ENCODE results near the gene PHF24.
"Not testable (repeated sequence)": the region's sequence is repeated elsewhere in the genome, so short reads cannot be mapped to it uniquely, and the experiment has no call there.

PHF24 gene

DNA sequence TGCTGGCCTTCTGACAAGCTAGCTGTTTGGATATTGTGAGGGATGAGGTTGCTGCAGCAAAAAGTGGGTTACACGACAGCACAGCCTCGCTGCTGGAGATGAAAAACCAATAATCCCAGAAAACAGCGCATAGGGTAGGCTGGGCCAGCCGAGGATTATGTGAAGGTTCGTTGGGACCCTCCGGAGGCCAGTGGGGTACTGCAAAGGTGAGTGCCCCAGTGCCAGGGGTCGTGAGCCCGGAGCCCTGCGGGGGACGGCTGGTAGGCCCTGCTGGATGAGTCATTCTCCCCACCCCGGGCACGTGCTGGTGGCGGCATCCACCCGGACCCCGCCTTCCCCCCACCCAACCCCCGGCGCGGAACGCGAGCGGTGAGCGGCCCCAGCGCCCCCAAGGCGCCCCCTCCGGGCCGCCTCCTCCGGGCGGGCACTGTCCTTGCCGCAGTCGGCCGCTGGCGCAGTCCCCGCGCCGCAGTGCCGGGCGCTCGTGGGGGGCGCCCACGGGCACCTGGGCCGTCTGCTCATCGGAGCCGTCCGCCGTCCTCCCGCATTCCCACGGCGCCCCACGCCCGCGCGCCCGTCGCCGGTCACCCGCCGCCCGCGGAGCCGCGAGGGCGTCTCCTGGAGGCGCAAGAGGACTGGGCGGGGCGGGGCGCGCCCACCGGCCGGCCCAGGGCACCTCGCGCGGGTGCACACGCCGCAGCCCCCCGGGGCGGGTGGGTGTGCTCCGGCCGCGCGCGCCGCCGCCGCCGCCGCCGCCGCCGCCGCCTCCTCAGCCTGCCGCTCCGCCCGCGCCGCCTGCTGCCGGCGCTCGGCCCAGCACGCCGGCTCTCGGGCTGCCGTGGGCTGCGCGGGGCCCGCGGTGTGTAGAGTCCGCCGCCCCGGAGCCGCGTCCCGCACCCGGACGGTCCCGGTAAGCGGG lies at the start of gene PHF24:
Gene PHF24, plus strand, starts transcription at position 794 of the 919 bp plus-strand sequence. CDS start 13,014 bp downstream, outside the sequence.
- no peaks in the 10 kb centered on the region for H3K36me3 ChIP-seq
- peaks cover 0 to 27% (median 7%) of the 10 kb centered on the region in 10 experiments; a peak in 13 of 20 replicates for H3K4me1 ChIP-seq
- H3K4me2 ChIP-seq = peak within 1 kb of the TSS; percentile 89 to 97 (median 94)
- TF ChIP-seq Cebpa-rat (IDR thresholded peaks at IDR 0.05) = no peak
- H3K9ac ChIP-seq = peak within 1 kb of the TSS; percentile 46 to 77 (median 67)
- H3K27me3 ChIP-seq = peaks cover 30 to 45% (median 41%) of the 10 kb centered on the region in 11 experiments
- H3K9me3 ChIP-seq (replicated peaks in 1 of 11) = no peaks in the 10 kb centered on the region
- H3K4me3 ChIP-seq = peak within 1 kb of the TSS; percentile 61 to 79 (median 70)
- H3K27ac ChIP-seq = peak within 1 kb of the TSS in 2 of 11 experiments; percentile 21 to 31; a peak in 1 of 22 replicates
- H4K20me1 ChIP-seq = peaks cover 0 to 8% (median 0%) of the 10 kb centered on the region in 11 experiments; a peak in 2 of 22 replicates

DNA sequence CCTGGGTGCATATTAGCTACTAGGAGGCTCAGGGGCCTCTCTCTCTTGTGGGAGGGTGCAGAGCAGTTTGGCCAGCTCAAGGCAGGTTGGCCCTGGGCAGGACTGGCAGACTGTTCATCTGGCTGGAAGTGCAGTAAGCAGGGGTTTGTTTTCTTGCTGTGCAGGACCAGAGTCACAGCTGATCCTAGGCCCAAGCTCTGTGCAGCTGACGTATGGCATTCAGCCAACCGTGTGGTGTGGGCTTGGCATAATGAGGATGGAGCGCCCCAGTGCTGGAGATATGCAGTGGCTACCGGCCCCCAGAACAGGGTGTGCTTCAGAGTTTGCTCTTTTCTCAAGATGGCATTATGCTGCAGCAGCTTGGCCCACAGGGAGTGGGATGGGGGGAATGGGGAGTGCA lies 31.0 kb upstream of the PHF24 start:
- Histone ChIP-seq H3K4me2 (no peak overlapping the region), H4K20me1 (no peaks in the 10 kb centered on the region), H3K9ac (no peak overlapping the region), H3K9me3 (replicated peaks in 1 of 11) (peaks cover 25 to 40% (median 29%) of the 10 kb centered on the region in 11 experiments), H3K27ac (no peak overlapping the region), H3K4me1 (no peaks in the 10 kb centered on the region), H3K36me3 (no peaks in the 10 kb centered on the region; a peak in 1 of 22 replicates), H3K27me3 (no peaks in the 10 kb centered on the region), H3K4me3 (no peak overlapping the region)
- no peak for TF ChIP-seq Cebpa-rat (IDR thresholded peaks at IDR 0.05)

DNA sequence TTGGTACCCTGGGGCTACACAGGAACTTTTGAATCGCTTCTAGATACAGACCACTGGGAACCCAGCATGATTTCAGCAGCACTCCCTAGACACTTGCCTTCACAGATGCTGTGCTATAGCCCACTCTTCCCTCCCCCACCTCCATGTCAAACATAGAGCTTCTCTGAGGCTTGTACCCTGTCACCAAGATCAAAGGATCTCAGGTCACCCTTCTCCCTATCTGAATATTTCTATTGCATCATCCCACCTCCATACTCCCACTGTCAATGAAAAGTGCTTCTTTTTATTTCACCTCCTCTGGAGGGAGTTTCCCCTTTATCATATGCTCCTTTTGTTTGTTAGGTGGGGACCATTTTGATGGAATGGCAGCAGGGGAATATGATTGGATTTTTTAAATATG lies 29.2 kb upstream of the PHF24 start:
- Histone ChIP-seq H3K36me3 (no peaks in the 10 kb centered on the region; a peak in 1 of 22 replicates), H3K4me1 (no peaks in the 10 kb centered on the region), H4K20me1 (no peaks in the 10 kb centered on the region), H3K4me3 (no peak overlapping the region), H3K9ac (no peak overlapping the region), H3K27ac (no peak overlapping the region), H3K27me3 (no peaks in the 10 kb centered on the region), H3K9me3 (replicated peaks in 1 of 11) (peaks cover 25 to 37% (median 29%) of the 10 kb centered on the region in 11 experiments), H3K4me2 (no peak overlapping the region)
- peak in 1 of 11 experiments; percentile 47; a peak in 2 of 22 replicates for TF ChIP-seq Cebpa-rat (IDR thresholded peaks at IDR 0.05)

DNA sequence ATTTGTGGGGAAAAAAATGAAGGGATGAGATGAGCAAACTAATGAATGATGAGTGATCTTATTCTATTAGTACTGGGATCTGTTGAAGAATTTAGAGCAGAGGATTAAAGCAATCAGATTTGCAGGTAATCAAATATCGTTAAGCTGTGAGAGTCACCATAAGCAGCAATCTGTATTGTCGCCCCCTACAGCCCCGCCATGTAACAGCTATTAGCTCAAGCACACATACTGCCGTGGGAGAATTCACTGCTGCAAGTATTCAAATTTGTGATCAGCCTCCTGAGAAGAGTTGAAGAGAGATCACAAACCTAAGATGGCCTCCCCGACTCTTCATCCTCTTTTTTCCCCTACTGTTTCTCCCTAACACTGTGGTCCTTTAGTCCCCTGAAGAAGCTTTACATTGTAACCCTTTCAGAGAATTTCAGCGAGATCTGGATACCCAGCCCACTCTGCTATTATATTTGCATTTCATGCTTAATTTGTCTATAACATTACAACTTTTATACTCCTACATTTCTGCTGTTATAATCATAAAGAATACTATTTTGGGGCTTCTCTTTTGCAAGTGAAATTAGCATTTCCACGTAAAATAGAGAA lies 28.5 kb upstream of the PHF24 start:
- Histone ChIP-seq H3K27ac (no peak overlapping the region), H3K9me3 (replicated peaks in 1 of 11) (peaks cover 18 to 30% (median 25%) of the 10 kb centered on the region in 11 experiments), H3K4me1 (no peaks in the 10 kb centered on the region), H3K4me3 (no peak overlapping the region), H3K4me2 (no peak overlapping the region), H3K9ac (no peak overlapping the region), H4K20me1 (no peaks in the 10 kb centered on the region), H3K36me3 (no peaks in the 10 kb centered on the region; a peak in 1 of 22 replicates), H3K27me3 (no peaks in the 10 kb centered on the region)
- TF ChIP-seq Cebpa-rat (IDR thresholded peaks at IDR 0.05) = no peak

DNA sequence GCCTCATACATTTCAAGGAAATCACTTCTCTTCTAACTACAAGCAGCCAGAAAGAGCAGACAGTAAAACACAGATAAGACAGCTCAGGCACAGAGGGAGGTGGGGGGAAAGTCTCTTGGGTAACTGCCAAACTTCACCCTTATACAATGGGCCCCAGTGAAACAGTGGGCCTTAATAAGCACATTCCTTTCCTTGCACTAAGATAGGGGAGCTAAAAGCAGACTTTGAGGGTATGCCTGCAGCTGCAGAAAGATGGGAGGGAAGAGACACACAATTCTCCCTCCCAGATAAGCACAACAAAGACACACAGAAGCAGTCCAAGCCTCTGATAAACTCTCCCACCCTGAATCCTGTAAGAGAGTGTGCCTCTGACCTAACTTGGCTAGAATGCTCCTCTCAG lies 18.1 kb upstream of the PHF24 start:
- H3K9me3 ChIP-seq (replicated peaks in 1 of 11); H3K4me2 ChIP-seq; H3K4me3 ChIP-seq; H3K4me1 ChIP-seq; H3K27ac ChIP-seq; H4K20me1 ChIP-seq; H3K36me3 ChIP-seq; H3K27me3 ChIP-seq; H3K9ac ChIP-seq: not testable (repeated sequence)

DNA sequence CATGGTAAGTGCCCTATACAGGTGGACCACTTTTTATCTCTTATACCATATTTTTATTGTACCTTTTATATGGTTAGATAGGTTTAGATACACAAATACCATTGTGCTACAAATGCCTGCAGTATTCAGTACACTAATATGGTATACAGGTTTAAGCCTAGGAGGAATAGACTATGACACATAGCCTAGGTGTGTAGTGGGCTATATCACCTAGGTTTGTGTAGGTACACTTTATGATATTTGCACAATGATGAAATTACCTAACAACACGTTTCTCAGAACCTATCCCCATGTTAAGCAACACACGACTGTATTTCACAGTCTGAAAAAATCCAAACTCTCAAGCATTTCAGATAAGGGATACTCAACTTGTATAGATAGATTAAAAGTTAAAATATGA lies 9.6 kb upstream of the PHF24 start:
- Histone ChIP-seq H3K9me3 (replicated peaks in 1 of 11) (no peaks in the 10 kb centered on the region), H3K4me1 (no peaks in the 10 kb centered on the region), H3K36me3 (no peaks in the 10 kb centered on the region), H4K20me1 (no peaks in the 10 kb centered on the region), H3K4me2 (no peak overlapping the region), H3K27me3 (no peaks in the 10 kb centered on the region), H3K4me3 (no peak overlapping the region), H3K27ac (no peak overlapping the region), H3K9ac (no peak overlapping the region)
- TF ChIP-seq Cebpa-rat (IDR thresholded peaks at IDR 0.05) = no peak

DNA sequence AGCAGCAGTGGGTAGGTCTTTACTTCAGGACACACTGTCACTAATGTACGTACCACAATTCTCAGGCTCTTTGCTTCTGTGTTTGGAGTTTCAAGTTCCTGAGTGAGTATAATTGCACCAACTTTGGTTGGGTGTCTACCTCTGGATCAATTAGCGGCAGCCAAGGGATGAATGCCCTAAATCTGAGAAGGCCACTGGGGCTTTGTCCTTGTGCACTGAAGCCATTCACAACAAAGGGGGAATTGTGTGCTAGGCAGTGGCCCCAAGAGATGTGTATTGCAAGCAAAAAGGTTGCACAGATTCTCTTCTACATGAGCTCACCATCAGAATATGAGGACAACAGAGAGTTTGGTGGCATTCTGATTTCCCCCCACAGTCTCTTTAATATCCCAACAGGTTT lies 3.9 kb upstream of the PHF24 start:
- Histone ChIP-seq H3K36me3 (no peaks in the 10 kb centered on the region), H4K20me1 (peaks cover 0 to 8% (median 0%) of the 10 kb centered on the region in 11 experiments; a peak in 2 of 22 replicates), H3K4me1 (peaks cover 0 to 11% (median 4%) of the 10 kb centered on the region in 10 experiments; a peak in 8 of 20 replicates), H3K9ac (no peak overlapping the region), H3K9me3 (replicated peaks in 1 of 11) (no peaks in the 10 kb centered on the region), H3K4me2 (no peak overlapping the region), H3K4me3 (no peak overlapping the region), H3K27ac (no peak overlapping the region), H3K27me3 (peaks cover 25 to 34% (median 30%) of the 10 kb centered on the region in 11 experiments)
- TF ChIP-seq Cebpa-rat (IDR thresholded peaks at IDR 0.05) = no peak

DNA sequence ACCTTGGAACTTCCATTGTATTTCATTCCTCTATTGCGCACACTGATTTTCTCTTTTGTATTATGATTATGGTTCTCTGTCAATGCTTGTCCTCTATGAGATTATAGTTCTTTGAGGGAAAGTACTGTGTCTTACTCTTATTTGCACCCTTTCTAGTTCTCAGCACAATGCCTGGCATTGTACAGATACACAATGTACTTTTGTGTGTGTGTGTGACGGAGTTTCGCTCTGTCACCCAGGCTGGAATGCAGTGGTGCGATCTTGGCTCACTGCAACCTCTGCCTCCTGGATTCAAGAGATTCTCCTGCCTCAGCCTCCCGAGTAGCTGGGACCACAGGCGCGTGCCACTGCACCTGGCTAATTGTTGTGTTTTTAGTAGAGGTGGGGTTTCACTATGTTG lies 2.0 kb upstream of the PHF24 start:
- H3K36me3 ChIP-seq; H3K9ac ChIP-seq; H4K20me1 ChIP-seq; H3K4me2 ChIP-seq; H3K9me3 ChIP-seq (replicated peaks in 1 of 11); H3K4me3 ChIP-seq; H3K27ac ChIP-seq: not testable (repeated sequence)
- Histone ChIP-seq H3K27me3 (peaks cover 30 to 45% (median 41%) of the 10 kb centered on the region in 11 experiments), H3K4me1 (peaks cover 0 to 11% (median 4%) of the 10 kb centered on the region in 10 experiments; a peak in 10 of 20 replicates)

DNA sequence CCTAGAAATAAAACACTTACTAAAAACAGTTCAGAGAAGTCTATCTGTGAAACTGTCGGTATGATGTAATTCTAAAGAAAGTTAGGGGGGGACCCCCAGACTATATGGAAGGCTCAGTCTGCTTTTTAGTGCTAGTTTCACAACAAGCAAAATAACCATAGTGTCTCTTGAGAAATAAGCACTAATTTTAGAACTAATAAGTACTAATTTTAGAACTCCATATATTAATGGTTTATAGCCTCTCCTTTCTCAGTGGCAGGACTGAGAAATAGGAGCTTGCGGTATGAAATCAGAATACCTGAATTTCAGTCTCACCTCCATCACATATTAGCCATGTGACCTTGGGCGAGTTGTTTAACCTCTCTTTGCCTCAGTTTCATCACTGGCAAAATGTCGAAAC lies 1.4 kb upstream of the PHF24 start:
- H3K36me3 ChIP-seq = no peaks in the 10 kb centered on the region
- peaks cover 0 to 17% (median 6%) of the 10 kb centered on the region in 10 experiments; a peak in 13 of 20 replicates for H3K4me1 ChIP-seq
- peaks cover 0 to 8% (median 0%) of the 10 kb centered on the region in 11 experiments; a peak in 2 of 22 replicates for H4K20me1 ChIP-seq
- no peak overlapping the region for H3K27ac ChIP-seq
- no peaks in the 10 kb centered on the region for H3K9me3 ChIP-seq (replicated peaks in 1 of 11)
- H3K4me2 ChIP-seq = no peak overlapping the region
- H3K27me3 ChIP-seq = peaks cover 30 to 45% (median 41%) of the 10 kb centered on the region in 11 experiments
- no peak for TF ChIP-seq Cebpa-rat (IDR thresholded peaks at IDR 0.05)
- no peak overlapping the region for H3K4me3 ChIP-seq
- no peak overlapping the region for H3K9ac ChIP-seq
